ENCODE results near the gene SYNE1.

SYNE1 gene

DNA sequence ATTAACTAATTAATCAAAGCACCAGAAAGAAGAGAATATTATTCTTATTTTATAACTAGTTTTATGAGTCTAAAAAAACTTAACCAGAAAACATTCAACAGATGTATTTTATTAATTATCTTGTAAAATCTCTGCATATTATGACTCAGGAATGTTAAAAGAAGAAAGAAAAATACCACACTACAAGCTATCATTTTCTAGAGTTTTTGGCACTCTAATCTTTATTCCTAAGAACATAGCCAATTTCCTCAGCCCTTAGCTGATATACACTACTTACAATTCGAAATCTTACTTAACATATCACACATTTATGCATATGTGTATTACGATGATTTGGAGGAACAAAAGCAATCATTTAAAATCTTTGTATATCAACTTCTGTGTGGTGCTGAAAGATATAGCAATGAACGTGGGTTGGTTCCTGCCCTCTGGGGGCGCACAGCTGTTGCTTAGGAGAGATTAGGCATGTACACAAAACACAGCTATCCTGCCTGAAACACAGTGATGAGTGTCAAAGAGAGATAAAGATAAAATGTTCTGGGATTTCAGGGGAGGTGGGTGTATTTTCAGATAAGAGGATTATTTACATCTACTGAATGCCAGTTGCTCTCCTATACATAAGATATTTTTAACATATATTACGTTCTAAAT lies 404.5 kb downstream of the SYNE1 start:
- no peak overlapping the region for H3K27ac Mint-ChIP-seq
- H3K9me3 Mint-ChIP-seq: no peaks in the 10 kb centered on the region
- TF ChIP-seq, protein P1, sequence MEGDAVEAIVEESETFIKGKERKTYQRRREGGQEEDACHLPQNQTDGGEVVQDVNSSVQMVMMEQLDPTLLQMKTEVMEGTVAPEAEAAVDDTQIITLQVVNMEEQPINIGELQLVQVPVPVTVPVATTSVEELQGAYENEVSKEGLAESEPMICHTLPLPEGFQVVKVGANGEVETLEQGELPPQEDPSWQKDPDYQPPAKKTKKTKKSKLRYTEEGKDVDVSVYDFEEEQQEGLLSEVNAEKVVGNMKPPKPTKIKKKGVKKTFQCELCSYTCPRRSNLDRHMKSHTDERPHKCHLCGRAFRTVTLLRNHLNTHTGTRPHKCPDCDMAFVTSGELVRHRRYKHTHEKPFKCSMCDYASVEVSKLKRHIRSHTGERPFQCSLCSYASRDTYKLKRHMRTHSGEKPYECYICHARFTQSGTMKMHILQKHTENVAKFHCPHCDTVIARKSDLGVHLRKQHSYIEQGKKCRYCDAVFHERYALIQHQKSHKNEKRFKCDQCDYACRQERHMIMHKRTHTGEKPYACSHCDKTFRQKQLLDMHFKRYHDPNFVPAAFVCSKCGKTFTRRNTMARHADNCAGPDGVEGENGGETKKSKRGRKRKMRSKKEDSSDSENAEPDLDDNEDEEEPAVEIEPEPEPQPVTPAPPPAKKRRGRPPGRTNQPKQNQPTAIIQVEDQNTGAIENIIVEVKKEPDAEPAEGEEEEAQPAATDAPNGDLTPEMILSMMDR (IDR thresholded peaks at IDR 0.05): no peak
- H3K4me1 Mint-ChIP-seq: no peaks in the 10 kb centered on the region
- H3K27me3 Mint-ChIP-seq (ENCODE audit: low read depth, poor library complexity): no peaks in the 10 kb centered on the region
- no peak overlapping the region for H3K4me3 Mint-ChIP-seq
- DNase-seq: no peak
- H3K36me3 Mint-ChIP-seq (ENCODE audit: low read depth): peaks cover 33% of the 10 kb centered on the region

DNA sequence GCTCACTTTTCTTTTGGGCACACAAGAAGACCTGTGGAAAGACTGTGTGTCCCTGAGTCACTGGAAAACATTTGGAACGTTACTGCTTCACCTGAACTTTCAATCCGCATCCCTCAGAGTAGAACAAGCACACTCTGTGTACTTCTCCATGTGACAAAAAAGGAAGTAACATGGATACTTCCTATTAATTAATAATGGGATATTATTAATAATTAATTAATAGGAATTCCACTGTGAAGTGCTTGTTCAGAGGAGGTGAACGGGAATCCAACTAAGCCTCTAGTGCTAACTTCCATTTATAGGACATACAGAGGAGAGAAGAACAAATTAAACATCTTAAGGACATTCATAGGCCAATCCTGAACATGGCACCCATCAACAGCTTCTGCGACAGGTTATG lies 407.8 kb downstream of the SYNE1 start:
- Mint-ChIP-seq H3K27ac (no peak overlapping the region), H3K4me3 (no peak overlapping the region), H3K9me3 (no peaks in the 10 kb centered on the region), H3K4me1 (peaks cover under 1% of the 10 kb centered on the region), H3K36me3 (ENCODE audit: low read depth) (peaks cover 30% of the 10 kb centered on the region), H3K27me3 (ENCODE audit: low read depth, poor library complexity) (peaks cover 4% of the 10 kb centered on the region)
- TF ChIP-seq, protein P1 (IDR thresholded peaks at IDR 0.05): no peak
- no peak for DNase-seq

- TF ChIP-seq, protein P1 (IDR thresholded peaks at IDR 0.05): no peak
- peaks cover 16% of the 10 kb centered on the region for H3K9me3 Mint-ChIP-seq
- peaks cover 18% of the 10 kb centered on the region for H3K4me1 Mint-ChIP-seq
- peaks cover 4% of the 10 kb centered on the region for H3K27me3 Mint-ChIP-seq (ENCODE audit: low read depth, poor library complexity)
- H3K27ac Mint-ChIP-seq: no peak overlapping the region
- H3K4me3 Mint-ChIP-seq: no peak overlapping the region
- DNase-seq: no peak
- peaks cover 46% of the 10 kb centered on the region for H3K36me3 Mint-ChIP-seq (ENCODE audit: low read depth)
These were observed 411.0 kb downstream of the SYNE1 start for GRCh38 chr6:152226119-152226518.

- Mint-ChIP-seq H3K4me3 (no peak overlapping the region), H3K4me1 (peaks cover 18% of the 10 kb centered on the region), H3K27me3 (ENCODE audit: low read depth, poor library complexity) (peaks cover 4% of the 10 kb centered on the region), H3K9me3 (peaks cover 16% of the 10 kb centered on the region), H3K36me3 (ENCODE audit: low read depth) (peaks cover 46% of the 10 kb centered on the region), H3K27ac (peak overlapping the region; percentile 3)
- DNase-seq: no peak
- TF ChIP-seq, protein P1 (IDR thresholded peaks at IDR 0.05): no peak
These were observed 411.8 kb downstream of the SYNE1 start for GRCh38 chr6:152225241-152225934.

GRCh38 chr6:152223636-152224035 lies 413.5 kb downstream of the SYNE1 start:
- TF ChIP-seq, protein P1 (IDR thresholded peaks at IDR 0.05): no peak
- Mint-ChIP-seq H3K27ac (peak overlapping the region; percentile 73), H3K4me3 (peak overlapping the region; percentile 38), H3K9me3 (peaks cover 16% of the 10 kb centered on the region), H3K4me1 (peaks cover 18% of the 10 kb centered on the region), H3K36me3 (ENCODE audit: low read depth) (peaks cover 52% of the 10 kb centered on the region), H3K27me3 (ENCODE audit: low read depth, poor library complexity) (peaks cover 4% of the 10 kb centered on the region)
- DNase-seq: peak; percentile 42

All from nephron progenitor cell (in vitro differentiated cells).